Measurements from ENCODE around the gene EME1. TPM values are rescaled to one million over a fixed set of nuclear protein-coding genes. Genes with fewer than 3 reads are reported as not detected.

Gene EME1
- total RNA-seq, 1 donor from 2014 or later = 0.79 TPM

GRCh38 chr17:50347894-50348291 is 25.1 kb upstream of the EME1 start:
- no peak for DNase-seq (ENCODE audit: low read depth in 2 of 2)

DNA sequence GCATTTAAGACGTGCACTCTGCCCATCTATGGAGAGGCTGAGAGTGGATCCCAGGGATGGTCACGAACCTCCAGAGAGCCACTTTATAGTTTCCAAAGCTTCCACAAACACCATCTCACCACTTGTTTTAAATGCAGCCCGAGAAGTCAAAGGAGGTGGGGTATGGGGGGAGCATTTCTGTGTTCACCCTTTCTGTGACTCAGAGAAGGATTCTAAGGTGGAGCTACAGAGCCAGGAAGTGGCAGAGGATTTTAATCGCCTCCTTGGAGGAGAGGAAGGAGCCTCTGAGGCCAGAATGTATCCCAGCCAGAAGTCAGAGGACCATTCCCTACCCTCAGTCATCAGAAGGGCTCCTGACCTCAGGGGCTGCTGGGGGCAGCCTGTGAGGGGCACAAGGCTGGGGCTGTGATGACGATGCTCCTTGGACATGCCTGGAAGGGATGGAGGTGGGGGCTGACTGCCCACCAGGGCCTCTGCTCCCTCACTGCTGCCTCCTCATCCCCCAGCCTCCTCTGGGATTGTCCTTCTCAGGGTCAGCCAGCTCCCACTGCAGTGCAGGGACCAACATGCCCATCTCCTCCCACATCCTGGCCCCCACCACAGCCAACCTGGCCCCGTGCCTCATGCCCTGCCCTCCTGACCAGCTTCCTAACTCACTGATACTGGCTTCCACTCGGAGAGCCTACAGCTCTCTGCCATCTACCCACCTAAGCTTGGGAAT is 24.3 kb upstream of the EME1 start:
- DNase-seq (ENCODE audit: low read depth in 2 of 2) = peak in 1 of 2 donors; percentile 35

DNA sequence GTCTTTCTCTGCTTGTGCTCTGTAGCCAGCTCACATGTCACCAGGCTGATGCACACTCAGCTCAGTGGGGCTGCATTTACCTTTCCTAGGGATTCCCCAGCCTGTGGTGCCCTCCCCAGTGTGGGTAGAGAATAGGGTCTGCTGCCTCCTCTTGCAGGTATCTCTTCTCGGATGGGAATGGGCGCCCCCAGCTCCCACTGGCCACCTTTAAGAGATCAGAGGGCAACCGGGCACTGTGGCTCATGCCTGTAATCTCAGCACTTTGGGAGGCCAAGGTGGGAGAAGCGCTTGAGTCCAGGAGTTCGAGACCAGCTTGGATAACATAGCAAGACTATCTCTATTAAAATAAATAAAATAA is 23.8 kb upstream of the EME1 start:
- DNase-seq (ENCODE audit: low read depth in 2 of 2) = no peak

DNA sequence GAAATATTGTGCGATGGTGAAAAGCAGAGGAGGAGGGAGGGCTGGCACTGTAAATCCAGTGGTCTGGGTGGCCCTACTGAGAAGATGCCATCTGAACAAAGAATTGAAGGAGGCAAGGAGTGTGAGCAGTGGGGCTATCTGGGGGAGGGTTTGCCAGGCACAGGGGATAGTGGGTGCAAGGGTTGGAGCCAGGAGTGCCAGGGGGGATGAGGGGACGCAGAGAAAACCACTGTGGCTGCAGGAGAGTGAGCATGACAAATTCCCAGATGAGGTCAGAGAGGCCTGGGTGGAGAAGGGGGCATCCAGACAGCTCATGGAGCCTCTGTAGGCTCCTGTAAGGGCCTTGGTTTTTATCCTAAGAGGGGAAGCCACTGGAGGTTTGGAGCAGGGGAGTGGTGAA is 22.3 kb upstream of the EME1 start:
- DNase-seq (ENCODE audit: low read depth in 2 of 2) = no peak

DNA sequence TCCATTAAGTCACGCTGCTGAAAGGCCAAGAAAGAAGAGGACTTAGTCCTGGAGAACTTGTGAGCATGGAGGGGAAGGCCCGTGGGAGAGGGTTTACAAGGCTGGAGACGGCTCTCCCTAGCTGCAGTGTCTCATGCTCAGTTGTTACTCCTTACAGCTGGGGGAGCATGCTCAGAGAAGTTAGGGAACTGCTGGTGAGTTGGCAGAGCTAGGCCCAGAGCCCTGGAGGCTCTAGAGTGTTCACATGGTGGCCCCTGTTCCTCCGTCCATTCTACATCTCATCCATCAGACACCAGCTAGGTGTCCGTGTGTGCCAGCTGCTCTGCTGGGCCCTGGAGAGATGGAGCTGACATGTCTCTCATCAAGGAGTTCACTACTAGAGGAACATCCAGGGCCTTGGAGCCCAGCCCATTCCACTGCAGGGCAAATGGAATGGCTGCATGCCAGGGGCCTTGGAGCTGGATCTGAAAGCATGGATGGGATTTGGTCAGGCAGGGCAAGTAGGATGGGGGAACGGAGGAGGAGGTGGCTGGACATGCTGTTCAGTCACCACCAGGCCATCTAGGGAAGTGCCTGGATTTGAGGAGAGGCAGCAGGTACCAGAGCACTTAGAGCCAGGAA is 20.8 kb upstream of the EME1 start:
- DNase-seq (ENCODE audit: low read depth in 2 of 2) = no peak

DNA sequence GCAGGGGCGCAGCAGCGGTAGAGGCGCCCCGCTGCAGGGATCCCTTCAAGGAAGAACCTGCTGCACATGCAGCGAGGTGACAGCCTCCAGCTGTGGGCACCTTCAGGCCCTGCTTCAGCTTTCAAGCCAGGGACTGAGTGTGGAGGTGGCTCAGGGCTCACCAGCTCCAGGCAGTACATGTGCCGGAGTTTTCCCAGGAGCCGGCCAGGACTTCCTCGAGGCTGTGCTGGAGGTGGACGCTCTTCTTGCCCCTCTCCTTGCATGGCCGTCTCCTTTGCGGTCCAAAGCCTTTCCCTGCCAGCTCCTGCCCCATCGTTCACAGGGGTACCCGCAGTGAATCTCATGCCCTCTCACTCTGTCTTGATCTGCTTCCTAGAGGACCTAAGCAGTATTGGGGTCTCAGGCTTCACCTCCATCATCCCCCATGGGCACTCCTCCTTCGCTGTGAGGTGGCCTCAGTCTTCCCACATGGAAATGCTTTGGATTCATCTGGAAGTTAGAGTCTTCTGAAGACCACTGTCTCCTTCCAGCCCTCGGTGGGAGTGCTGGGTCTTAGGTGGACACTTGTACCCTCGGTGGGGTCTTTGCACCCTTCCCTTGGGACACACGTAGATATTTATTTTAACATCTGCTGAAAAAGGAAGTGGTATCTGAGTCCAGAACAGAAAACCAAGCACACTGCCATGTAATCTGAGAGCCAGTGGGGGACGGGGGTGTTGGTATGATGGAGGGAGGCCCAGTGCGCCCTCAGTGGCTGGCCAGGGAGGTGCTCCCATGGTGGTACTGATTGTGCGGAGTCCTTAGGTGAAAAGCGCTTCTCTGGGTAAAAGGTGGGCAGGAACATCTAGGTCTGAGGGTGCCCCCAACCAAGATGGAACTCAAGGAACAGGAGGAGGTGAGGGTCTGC is 20.1 kb upstream of the EME1 start:
- DNase-seq (ENCODE audit: low read depth in 2 of 2) = no peak

- DNase-seq (ENCODE audit: low read depth in 2 of 2) = no peak
Observed at GRCh38 chr17:50353600-50354195, 19.3 kb upstream of the EME1 start.

GRCh38 chr17:50354198-50354597 is 18.8 kb upstream of the EME1 start:
- DNase-seq (ENCODE audit: low read depth in 2 of 2) = no peak

DNA sequence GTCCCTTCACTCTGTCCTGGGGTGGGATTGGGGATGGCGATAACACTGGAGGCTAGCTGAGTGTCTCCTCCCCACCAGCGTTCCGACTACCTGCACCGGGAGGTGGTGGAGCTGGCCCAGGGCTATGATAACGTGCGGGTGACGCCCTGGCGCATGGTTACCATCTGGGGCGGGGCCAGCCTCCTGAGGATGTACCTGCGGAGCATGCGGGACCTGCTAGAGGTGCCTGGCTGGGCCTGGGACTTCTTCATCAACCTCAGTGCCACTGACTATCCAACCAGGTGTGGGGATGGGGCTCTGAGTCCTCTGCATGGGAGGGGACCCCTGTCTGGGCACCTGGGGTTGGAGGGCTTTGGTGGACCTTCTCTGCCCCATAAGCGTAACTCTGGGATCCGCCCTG is 18.3 kb upstream of the EME1 start:
- DNase-seq (ENCODE audit: low read depth in 2 of 2) = no peak

DNA sequence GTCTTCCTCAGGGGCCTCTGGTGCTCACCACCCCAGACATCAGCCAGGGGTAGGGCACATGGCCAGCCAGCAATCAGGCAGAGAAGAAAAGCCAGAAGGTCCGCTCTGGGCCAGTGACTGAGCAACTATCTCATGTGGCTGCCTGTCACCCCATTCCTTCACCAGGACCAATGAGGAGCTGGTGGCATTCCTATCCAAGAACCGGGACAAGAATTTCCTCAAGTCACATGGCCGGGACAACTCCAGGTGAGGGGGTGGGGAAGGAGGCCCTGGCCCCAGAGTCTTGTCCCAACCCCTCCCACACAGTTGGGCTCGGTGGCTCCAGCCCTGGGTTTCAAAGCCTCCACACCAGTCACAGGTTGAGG is 17.7 kb upstream of the EME1 start:
- DNase-seq (ENCODE audit: low read depth in 2 of 2) = no peak

- DNase-seq (ENCODE audit: low read depth in 2 of 2) = no peak
Observed at GRCh38 chr17:50355701-50356341, 17.2 kb upstream of the EME1 start.

DNA sequence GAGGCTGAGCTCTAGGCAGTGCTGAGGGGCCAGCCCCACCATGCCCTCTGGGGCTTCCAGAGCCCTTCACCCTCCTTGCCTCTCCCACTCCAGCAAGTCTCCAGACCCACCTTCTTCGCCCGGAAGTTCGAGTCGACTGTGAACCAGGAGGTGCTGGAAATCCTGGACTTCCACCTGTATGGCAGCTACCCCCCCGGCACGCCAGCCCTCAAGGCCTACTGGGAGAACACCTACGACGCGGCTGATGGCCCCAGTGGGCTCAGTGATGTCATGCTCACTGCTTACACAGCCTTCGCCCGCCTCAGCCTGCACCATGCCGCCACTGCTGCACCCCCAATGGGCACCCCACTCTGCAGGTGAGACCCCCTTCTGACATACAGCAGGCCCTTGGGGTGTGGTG is 16.6 kb upstream of the EME1 start:
- no peak for DNase-seq (ENCODE audit: low read depth in 2 of 2)

- no peak for DNase-seq (ENCODE audit: low read depth in 2 of 2)
Observed at GRCh38 chr17:50356892-50357510, 16.0 kb upstream of the EME1 start.

DNA sequence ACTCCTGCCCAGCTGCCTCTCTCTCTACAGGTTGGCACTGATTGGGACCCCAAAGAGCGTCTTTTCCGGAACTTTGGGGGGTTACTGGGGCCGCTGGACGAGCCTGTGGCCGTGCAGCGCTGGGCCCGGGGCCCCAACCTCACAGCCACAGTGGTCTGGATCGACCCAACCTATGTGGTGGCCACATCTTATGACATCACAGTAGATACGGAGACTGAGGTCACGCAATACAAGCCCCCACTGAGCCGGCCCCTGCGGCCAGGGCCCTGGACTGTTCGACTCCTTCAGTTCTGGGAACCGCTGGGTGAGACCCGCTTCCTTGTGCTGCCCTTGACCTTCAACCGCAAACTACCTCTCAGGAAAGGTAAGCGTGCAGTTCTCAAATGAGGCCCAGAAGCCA is 14.9 kb upstream of the EME1 start:
- no peak for DNase-seq (ENCODE audit: low read depth in 2 of 2)

GRCh38 chr17:50359005-50359699 is 13.9 kb upstream of the EME1 start:
- no peak for DNase-seq (ENCODE audit: low read depth in 2 of 2)

GRCh38 chr17:50359998-50360461 is 13.0 kb upstream of the EME1 start:
- DNase-seq (ENCODE audit: low read depth in 2 of 2) = no peak

DNA sequence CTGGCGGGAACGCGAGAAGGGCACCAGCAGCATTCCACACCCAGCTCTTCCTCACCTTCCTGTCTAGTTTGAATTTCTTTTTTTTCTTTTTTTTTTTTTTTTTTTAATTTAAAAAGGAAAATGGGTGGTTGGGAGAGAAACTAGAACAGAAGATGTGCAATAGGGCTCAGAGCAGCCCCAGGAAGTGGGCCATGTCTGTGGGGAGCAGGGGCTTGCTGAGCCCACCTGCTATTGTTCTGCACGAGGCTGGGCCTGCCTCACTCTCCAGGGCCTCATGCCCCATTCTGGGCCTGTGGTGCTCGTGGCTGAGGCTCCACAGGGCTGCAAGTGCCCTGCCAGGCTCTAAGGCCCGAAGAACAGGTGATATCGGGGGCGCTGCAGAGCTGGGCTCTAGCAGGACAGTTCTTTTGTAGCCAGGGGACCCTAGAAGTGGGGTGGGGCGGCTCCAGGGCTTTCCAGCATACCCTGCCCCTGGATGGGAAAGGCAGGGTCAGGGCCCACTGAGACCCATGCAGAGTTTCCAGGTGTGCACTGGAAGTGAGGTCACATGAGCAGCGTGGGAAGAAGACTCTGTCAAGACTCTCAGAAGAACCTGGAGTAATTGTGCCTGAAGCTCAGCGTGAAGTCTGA is 12.4 kb upstream of the EME1 start:
- no peak for DNase-seq (ENCODE audit: low read depth in 2 of 2)

GRCh38 chr17:50361561-50362480 is 11.2 kb upstream of the EME1 start:
- DNase-seq (ENCODE audit: low read depth in 2 of 2) = peak; percentile 82 to 85

- DNase-seq (ENCODE audit: low read depth in 2 of 2) = no peak
Observed at GRCh38 chr17:50362661-50363060, 10.4 kb upstream of the EME1 start.
